Activated T-cell treated with anti-CD3 and anti-CD28 coated beads for 24 hours (primary cell): Measurements from ENCODE around the gene TRABD2A.
A peak's percentile ranks its signal among the peaks of the same experiment; 100 is the strongest.
"Not testable (repeated sequence)": the region's sequence is repeated elsewhere in the genome, so short reads cannot be mapped to it uniquely, and the experiment has no call there.

ENCODE experiments used
- DNase-seq: peaks from one replicate; pipeline ENCODE4 v3.0.0-alpha.2; 2020; ENCODE audit warnings: low read depth

TRABD2A gene

DNA sequence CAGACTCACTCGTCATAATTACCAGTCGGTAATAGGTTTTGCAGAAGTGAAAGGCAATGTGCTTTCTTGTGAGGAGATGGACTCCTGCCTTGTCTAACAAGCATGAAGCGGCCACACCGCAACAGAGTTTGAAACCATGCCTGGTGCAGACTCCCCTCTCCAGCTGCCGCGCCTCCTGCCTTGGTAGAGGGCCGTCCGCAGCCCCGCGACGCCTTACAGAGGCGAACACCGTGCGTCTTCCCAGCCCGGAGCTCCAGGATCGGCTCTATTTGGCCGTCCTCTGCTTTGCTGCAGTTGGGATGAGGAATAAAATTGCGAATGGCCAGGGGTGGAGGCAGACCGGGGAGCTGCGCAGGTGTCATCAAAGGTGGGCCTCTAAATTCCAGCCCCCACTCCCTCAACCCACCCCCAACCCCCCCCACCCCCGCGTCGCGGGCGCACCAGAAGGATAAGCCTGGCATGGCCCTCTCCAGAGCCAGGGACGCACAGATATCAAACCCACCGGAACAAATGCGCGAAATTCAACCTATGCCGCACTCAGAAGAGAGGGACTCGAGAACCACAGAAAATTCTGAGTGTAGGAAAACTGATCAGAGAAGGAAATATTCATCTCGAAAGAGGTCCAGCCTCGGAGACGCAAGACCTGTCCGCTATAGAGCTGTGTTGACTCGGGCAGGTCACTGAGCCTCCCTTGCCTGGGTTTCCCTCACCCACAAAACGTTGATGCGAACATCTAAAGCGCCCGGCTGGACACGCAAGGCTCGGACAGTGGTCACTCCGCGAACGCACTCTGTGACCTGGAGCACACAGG, 1.1 kb downstream of the TRABD2A start:
- DNase-seq, result no peak

DNA sequence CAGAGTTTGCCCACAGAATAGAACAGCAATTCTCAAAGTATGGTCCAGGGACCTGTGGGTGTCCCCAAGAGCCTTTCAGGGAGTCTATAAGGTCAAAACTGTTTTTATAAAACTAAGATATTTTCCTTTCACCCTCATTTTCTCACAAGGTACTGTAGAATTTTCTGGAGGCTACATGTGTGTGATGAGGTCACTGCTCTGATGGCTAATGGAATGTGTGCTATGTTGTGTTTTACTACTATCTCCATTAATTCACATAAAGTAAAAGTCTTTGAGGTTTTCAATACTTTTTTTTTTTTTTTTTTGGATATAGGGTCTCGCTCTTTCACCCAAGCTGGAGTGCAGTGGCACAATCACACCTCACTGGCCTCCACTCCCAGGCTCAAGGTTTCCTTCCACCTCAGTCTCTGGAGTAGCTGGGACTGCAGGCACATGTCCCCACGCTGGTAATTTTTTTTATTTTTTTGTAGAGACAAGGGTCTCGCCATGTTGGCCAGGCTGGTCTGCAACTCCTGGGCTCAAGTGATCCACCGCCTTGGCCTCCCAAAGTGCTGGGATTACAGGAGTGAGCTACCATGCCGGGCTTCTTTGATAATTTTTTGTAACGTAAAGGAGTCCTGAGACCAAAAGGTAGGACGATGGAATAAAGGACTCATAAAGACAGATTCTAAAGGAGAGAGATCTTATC, 1.8 kb downstream of the TRABD2A start:
- DNase-seq, result no peak

DNA sequence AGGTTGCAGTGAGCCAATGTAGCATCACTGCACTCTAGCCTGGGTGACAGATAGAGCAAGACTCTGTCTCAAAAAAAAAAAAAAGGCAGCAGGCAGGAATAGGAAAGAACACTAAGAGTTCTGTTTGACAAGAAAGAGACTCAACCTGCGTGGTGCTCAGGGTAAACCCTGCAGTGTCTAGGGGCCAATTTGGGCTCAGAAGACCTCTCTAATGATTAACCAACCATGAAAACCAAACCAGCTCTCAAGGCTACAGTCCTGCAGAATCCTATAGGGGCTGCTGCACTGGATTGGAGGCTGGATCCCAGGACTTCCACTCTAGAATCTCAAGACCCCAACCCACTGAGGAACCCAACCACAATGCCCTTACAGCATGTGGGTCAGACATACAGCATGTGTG, 2.4 kb downstream of the TRABD2A start:
- DNase-seq, result no peak

DNA sequence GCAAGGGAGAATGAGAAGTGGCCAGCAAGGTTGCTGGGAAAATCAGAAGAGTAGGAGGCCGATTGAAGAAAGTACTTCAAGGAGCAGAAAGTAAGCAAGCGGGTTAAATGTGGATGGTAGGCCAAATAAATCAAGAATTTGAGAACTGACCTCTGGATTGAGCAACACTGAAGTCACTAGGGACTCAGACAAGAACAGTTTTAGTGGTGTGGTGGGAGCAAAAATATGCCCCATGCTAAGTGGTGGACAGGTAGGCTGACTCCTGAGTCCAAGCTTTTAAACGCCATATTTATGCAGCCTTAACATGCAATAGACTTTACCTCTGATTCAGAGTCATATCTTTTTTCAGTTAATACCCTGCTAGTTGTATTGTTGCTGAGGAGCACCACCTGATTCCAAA, 4.5 kb downstream of the TRABD2A start:
- no peak for DNase-seq

DNA sequence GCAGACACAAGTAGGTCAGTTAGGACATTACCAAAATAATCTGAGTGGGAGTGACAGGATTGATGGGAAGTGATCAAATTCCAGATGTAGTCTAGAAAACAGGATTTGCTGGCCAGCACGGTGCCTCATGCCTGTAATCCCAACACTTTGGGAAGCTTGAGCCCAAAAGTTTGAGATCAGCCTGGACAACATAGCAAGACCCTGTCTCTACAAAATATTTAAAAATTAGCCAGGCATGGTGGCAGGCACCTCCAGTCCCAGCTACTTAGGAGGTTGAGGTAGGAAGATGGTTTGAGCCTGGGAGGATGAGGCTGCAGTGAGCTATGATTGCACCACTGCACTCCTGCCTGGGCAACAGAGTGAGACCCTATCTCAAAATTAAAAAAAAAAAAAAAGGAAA, 5.3 kb downstream of the TRABD2A start:
- DNase-seq, result not testable (repeated sequence)

DNA sequence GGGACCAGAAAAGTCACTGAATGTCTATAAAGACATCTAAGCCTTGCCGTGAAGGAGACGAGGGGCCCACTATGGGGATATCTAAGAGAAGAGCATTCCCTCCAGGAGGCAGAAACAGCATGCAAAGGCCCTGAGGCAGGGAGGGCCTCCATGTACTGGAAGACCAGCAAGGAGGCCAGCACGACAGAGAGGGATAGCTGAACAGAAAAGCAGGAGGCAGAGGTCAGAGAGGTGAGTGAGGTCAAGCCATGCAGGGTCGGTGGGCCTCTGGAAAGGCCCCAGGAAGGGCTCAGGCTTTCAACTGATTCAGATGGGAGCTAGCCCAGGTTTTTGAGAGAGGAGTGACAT, 5.7 kb downstream of the TRABD2A start:
- no peak for DNase-seq

DNA sequence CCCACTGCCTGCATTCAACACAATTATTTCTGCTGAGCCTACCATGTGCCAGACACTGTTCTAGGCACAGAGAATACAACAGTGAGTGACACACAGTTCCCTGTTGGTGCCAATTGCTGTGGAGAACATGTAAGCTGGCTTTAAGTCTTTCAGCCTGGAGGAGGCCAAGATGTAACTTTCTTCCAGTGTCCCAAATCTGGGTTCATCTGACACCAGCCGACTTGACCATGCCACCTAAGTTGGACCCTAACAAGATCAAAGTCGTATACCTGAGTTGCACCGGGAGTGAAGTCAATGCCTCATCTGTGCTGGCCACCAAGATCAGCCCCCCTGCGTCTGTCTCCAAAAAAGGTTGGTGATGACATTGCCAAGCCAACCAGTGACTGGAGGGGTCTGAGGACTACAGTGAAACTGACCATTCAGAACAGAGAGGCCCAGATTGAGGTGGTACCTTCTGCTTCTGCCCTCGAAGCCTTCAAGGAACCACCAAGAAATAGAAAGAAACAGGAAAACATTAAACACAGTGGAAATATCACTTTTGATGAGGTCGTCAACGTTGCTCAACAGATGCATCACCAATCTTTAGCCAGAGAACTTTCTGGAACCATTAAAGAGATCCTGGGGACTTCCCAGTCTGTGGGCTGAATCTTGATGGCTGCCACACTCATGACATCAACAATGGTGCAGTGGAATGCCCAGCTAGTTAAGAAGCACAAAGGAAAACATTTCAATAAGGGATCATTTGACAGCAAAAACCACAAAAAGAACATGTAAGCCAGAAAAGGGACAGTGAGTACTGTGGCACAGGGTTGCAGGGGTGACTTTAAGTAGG, 6.3 kb downstream of the TRABD2A start:
- DNase-seq, result no peak

DNA sequence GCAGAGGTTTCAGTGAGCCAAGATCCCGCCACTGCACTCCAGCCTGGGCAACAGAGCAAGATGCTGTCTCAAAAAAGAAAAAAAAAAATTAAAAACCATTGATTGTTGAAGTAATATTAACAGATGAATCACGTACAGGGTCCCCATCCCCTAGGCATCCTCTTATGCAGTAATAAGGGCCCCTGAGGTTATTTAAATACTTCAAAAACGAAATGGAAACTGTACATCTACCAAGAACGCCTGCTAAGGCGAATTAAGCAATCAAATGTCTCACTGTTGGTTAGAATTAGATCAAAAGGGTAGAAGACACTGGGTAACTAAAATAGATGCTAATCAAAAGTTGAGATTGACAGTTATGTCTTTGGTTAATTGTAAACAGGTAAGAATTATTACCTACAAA, 7.5 kb downstream of the TRABD2A start:
- no peak for DNase-seq

DNA sequence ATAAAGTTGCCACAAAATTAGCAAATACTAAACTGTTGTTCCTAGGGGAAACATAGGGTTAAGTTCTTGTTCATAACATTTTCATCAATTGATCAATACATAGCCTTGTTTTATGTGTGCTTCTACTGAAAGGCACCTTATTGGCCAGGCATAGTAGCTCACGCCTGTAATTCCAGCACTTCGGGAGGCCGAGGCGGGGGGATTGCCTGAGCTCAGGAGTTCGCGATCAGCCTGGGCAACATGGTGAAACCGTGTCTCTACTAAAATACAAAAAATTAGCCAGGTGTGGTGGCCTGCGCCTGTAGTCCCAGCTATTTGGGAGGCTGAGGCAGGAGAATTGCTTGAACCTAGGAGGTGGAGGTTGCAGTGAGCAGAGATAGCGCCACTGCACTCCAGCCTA, 8.2 kb downstream of the TRABD2A start:
- not testable (repeated sequence) for DNase-seq

DNA sequence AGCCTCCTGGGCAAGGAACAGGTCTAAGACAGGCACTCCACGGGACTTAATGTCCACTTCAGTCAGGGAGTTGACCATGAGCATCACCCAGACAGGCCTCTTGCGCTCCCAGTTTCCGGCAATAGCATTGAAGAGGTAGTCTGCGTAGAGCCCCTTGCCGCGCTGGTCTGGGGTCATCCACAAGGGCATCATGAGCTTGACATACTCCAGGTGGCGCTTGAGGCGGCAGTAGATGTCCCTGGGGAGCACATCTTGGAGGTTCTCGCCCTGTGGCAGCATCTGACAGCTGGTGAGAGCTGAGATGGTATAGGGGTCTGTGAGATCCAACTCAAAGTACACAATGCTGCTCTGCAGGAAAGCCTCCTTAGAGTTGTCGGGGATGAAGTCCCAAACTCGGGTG, 10.6 kb downstream of the TRABD2A start:
- no peak for DNase-seq

DNA sequence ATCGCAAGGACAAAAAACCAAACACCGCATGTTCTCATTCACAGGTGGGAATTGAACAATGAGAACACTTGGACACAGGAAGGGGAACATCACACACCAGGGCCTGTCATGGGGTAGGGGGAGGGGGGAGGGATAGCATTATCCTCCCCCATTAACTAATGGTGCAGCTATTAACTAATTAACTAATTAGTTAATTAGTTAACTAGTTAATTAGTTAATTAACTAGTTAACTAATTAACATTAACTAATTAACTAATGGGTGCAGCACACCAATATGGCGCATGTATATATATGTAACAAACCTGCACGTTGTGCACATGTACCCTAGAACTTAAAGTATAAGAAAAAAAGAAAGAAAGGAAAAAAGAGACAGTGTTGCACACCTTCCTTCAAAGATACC, 12.6 kb downstream of the TRABD2A start:
- not testable (repeated sequence) for DNase-seq

DNA sequence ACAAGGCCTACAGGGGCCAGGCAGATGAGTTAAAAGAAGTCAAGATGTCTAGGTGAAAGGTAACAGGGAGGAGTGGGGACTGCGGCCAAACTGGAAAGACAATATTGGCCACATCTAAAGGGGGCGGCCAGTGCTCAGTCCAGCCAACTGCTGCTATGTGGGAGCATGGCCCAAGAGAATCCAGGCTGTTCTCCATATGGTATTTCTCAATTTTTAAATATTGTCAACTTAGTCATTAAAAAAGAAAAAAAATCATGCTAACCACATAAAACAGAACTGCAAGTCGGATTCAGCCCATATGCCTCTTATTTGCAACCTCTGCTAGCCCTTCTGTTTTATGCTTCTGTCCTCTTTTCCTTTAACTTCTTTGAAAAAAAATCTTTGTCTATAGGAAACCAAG, 14.8 kb downstream of the TRABD2A start:
- DNase-seq, result no peak

DNA sequence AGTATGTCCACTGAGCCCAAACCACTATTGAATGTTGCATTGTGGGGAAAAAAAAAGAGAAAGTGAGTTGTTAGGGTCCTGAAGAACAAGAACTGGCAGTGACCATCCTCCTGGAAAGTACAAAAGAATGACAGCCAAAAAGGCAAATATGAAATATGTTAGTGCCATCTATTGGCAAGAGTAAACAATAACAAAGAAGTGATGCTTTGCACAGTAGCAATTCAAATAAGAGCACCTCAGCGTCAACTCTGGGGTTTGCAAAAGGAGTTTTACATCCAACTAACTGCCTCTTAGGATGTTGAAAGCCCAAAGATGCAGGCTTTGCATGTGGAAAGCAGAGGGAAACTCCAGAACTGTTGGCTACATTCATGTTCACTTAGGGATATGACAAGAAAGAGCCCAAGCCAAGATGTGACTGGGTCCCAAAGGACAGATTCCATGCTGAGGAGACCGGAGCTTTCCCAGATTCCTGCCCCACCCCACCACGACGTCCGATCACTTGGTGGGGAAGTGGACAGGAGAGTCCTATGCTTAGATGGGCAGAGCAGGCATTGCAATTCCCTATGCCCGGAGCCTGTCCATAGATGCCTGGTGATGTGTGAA, 15.6 kb downstream of the TRABD2A start:
- no peak for DNase-seq

DNA sequence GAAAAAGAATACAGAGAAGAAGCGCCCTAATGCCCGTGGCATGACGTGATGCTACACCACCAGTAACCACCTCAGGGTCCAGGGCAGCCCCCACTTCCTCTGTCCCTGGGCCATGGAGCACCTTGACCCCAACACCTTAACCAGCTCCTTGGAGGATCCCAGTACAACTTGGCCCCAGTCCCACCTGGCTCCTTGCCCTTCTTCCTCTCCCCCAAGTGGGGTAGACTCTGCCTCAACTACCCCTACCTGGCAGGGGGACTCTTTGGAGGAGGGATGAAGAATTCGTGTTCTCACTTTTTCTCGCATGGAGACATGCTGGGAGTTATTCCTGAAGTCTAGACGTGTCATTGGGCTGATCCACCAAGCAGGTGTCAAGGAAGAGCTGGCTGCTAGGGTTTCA, 18.9 kb downstream of the TRABD2A start:
- DNase-seq, result no peak

DNA sequence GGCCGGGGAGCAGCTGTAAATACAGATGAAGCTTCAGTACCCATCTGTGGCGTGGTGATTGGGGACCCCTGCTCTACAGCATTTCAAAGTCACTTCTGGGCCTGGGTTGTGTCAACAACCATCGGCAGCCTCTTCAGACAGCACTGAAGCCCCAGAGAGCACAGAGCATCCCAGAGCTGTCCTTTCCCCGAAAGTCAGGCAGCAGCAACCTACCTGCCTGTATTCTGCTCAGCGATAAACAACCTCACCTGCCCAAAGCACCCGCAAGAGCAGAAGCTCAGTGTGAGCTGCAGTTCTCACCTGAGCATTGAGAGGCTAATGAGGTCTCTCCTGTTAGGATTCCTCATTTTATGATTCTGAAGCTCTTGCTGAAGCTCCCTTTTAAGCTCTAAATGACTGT, 19.3 kb downstream of the TRABD2A start:
- DNase-seq, result no peak

DNA sequence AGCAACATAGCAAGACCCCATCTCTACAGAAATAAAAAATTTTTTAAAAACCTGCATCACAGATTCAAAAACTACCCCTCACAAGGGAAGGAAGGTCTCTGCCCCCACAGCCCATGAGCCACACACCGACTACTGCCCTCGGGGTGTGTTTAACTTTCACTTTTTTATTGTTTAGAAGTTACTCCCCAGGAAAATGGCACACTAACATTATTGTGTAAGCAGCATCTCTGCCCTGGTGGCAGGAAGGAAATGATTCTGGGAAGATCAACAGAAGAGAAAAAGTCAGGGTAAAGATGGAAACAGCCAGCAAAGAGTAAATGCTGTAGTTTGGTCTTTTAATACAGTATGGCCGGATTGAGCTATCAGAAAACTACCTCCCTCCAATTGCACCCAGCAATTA, 21.9 kb downstream of the TRABD2A start:
- DNase-seq, result no peak

DNA sequence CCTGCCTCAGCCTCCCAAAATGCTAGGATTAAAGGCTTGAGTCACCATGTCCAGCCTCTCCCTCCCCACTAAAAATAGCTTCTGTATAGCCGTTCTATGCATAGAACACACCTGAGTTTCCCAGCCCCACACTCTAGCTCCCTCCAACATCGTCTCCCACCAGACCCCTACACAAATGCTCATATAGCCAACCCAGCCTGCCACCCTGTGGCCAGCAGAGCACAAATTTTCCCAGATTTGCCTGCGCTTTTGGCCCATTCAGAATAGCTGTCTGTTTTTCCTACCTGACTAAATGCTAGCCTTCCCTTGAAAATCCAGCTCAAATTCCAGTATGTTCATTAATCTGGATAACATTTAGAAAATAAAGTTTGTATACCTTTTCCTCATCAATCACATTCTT, 22.8 kb downstream of the TRABD2A start:
- DNase-seq, result no peak

DNA sequence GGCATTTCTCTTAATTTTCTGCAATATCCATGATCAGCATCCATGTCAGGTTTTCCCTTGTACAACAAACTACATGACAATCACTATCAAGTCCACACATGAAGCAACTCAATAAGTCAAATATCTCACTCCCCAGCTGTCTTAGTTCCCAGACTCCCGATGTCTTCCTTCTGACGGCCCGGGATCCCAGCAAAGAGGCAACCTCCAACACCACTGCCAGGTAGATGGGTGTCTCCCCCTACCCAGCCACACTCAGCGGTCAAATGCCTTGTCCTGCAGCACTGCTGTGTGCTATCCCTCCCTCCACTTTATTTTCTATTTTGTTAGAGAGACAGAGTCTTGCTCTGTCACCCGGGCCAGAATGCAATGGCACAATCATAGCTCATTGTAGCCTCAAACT, 23.3 kb downstream of the TRABD2A start:
- DNase-seq, result no peak

DNA sequence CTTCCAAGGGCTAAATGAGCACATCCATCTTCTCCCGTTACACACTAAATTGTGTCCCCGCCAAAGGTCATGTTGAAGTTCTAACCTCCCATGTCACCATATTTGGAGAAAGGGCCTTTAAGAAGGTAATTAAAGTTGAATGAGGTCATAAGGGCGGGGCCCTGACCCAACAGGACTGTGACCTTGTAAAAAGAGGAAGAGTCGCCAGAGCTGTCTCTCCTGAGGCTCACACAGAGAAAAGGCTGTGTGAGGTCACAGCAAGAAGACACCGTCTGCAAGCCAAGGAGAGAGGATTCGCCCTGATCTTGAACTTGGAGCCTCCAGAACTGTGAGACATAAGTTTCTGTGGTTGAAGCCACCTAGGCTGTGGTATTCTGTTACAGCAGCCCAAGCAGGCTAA, 24.1 kb downstream of the TRABD2A start:
- peak; percentile 42 for DNase-seq

DNA sequence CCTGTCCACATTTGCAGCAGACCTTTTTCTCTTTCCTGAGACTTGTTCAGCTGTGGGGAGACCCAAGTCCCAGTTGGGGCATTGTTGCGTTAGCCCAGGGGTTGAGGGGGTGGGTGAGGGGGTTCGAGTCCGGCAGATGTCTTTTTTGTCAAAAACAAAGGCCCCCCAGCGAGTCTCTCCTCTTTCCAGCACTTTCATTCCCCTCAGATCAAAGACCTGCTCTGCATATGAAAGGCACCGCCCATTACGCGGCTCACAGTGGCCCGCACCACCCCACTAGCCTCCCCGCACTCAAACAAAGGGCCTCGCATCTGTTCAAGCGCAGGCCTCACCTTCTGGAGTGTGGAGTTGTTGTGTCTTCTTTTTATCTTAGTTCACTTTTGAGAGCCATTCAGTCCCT, 25.2 kb downstream of the TRABD2A start:
- no peak for DNase-seq

DNA sequence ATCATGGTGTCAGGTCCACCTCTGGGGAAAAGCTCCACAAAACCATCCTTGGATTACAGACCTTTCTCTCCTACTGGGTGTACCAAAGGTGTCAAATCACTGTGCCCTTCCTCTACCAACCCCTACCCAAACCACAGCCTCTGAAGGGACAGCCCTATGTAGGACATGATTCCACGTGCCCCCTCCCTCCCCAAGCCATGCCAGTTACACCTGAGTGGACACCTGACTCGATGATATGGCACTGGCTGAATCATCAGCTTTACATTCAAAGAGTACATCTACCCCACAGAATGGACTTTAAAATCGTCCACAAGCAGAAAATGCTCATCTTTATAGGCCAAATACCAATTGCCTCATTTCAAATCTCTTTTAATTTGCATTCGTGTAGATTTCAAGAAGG, 26.0 kb downstream of the TRABD2A start:
- no peak for DNase-seq

DNA sequence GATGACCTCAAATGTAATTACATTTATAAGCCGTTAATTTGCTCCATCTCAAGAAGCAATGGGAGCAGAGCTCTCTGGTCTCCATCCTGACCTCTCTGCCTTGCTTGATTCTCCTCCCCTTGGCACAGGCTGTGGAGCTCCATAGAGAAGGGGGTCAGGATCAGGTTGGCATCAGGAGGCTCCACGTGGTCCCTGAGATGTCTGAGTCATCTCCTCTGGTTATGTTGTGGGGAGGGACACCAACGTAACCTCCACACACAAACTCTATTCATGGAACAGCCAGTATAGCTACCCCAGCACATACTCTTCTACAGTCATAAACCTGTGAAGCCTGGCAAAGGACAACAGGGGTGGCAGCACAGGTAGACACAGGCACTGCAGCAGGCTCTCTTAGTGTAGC, 29.0 kb downstream of the TRABD2A start:
- no peak for DNase-seq

DNA sequence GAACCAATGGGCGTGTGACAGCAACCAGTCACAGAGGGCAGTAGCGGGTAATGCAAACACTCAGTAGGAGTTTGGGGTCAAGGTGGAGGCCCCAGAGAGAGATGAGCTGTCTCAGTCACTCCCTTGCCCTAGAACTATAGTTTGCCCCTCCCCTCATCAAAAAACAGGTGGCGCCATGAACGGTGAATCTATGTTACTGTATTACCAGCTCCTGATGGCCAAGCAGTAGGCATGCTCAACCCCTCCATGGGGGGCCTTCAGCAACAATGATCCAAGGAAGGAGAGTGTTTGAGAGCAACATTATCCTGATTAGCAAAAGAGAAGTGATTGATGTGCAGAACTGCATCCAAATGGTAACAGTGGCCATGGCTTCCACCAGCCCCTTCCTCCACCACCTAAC, 30.4 kb downstream of the TRABD2A start:
- DNase-seq, result no peak
